GM12892 (cell line): ENCODE data around the gene GPRASP3.

Experiments
- POLR2AphosphoS5 ChIP-seq: IDR thresholded peaks from 2 replicates; pipeline ENCODE4 v1.6.1; 2011; ENCODE audit warnings: low read depth, low read length, control low read depth
- TAF1 ChIP-seq: IDR thresholded peaks from 2 replicates; pipeline ENCODE4 v1.6.1; 2011; ENCODE audit warnings: low read depth, mild to moderate bottlenecking, control low read depth, low read length, borderline replicate concordance

DNA sequence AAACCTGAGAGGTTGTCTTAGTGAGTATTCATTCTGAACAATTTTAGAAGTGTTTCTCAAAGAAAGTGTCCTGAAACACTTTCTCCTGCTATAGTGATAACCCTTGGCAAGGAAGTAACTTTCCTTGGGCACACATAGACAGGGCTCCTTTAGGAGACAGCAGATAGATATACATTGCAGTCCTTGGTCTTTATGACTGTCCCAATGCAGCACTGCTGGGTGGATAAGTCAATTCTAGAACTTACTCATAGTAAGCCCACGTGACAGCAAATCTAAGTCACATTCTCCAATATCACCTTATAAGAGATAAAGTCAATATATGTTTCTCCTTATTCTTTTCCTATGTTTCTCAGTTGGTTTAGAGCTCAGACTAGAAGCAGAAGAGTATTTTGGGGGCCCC, 46.7 kb downstream of the GPRASP3 start:
- TF ChIP-seq POLR2AphosphoS5 (no peak), TAF1 (no peak)
